ENCODE measurements around the gene PALM3.

PALM3 gene

GRCh38 chr19:14019100-14019499, 42.8 kb downstream of the PALM3 start:
- Histone ChIP-seq H3K9ac (ENCODE audit: low read length) (no peak overlapping the region), H3K79me2 (ENCODE audit: insufficient read depth, low read length) (no peaks in the 10 kb centered on the region), H4K20me1 (ENCODE audit: insufficient read depth, low read length) (no peaks in the 10 kb centered on the region), H3K4me3 (ENCODE audit: low read depth, low read length, poor library complexity, severe bottlenecking) (no peak overlapping the region), H3K4me1 (ENCODE audit: insufficient read depth, low read length, severe bottlenecking) (peaks cover 30% of the 10 kb centered on the region), H3K27me3 (ENCODE audit: insufficient read depth, low read length) (no peaks in the 10 kb centered on the region), H3K9me3 (ENCODE audit: low read length) (no peaks in the 10 kb centered on the region), H3K36me3 (ENCODE audit: insufficient read depth, low read length) (no peaks in the 10 kb centered on the region), H2AFZ (ENCODE audit: low read length) (0 out of 2 replicates have a peak overlapping the region, but pooled peaks have one; percentile 34), H3K4me2 (ENCODE audit: low read length) (peak overlapping the region; percentile 52), H3K27ac (ENCODE audit: low read depth, low read length, poor library complexity, severe bottlenecking) (peak overlapping the region; percentile 62), H3F3A (ENCODE audit: insufficient read depth, low read length) (peaks cover 8% of the 10 kb centered on the region; the same call in 1 of the 2 replicates), H3K9me2 (ENCODE audit: low read depth, low read length) (no peaks in the 10 kb centered on the region)
- no peak for TF ChIP-seq EZH2 (IDR thresholded peaks at IDR 0.05; ENCODE audit: borderline replicate concordance, low read length)
- TF ChIP-seq CTCF (IDR thresholded peaks at IDR 0.05; ENCODE audit: low read length), result no peak

DNA sequence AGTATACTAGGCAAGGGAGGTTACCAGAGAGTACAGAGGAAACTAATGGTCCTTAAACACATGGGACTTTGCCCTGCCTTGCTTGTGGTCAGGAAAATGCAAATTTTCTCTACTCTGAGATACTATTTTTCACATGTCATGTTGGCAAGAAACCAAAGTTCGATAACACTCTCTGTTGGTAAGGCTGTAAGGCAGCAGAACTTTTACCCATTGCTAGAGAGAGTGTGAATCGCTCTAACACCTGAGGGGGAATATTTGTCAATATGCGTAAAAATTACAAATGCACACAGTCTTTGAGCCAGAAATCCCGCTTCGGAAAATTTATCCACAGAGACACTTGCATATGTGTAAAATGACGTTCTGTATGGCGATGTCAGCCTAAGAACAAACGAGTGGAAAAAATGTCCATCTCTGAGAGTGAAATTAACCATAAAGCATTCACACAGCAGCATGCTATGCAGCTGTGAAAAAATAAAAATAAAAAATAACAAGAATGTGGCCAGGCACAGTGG, 46.3 kb downstream of the PALM3 start:
- H2AFZ ChIP-seq (ENCODE audit: low read length), result no peak overlapping the region
- H3K9me2 ChIP-seq (ENCODE audit: low read depth, low read length), result no peaks in the 10 kb centered on the region
- peak overlapping the region; percentile 10 for H3K4me3 ChIP-seq (ENCODE audit: low read depth, low read length, poor library complexity, severe bottlenecking)
- H3K9ac ChIP-seq (ENCODE audit: low read length), result no peak overlapping the region
- no peaks in the 10 kb centered on the region for H4K20me1 ChIP-seq (ENCODE audit: insufficient read depth, low read length)
- peaks cover 30% of the 10 kb centered on the region for H3K4me1 ChIP-seq (ENCODE audit: insufficient read depth, low read length, severe bottlenecking)
- peak overlapping the region; percentile 83 for H3K27ac ChIP-seq (ENCODE audit: low read depth, low read length, poor library complexity, severe bottlenecking)
- TF ChIP-seq EZH2 (IDR thresholded peaks at IDR 0.05; ENCODE audit: borderline replicate concordance, low read length) (no peak), CTCF (IDR thresholded peaks at IDR 0.05; ENCODE audit: low read length) (no peak)
- H3K9me3 ChIP-seq (ENCODE audit: low read length), result no peaks in the 10 kb centered on the region
- H3K27me3 ChIP-seq (ENCODE audit: insufficient read depth, low read length), result no peaks in the 10 kb centered on the region
- H3K36me3 ChIP-seq (ENCODE audit: insufficient read depth, low read length), result no peaks in the 10 kb centered on the region
- peaks cover 8% of the 10 kb centered on the region; the same call in 1 of the 2 replicates for H3F3A ChIP-seq (ENCODE audit: insufficient read depth, low read length)
- H3K4me2 ChIP-seq (ENCODE audit: low read length), result peak overlapping the region; percentile 49
- no peaks in the 10 kb centered on the region for H3K79me2 ChIP-seq (ENCODE audit: insufficient read depth, low read length)

DNA sequence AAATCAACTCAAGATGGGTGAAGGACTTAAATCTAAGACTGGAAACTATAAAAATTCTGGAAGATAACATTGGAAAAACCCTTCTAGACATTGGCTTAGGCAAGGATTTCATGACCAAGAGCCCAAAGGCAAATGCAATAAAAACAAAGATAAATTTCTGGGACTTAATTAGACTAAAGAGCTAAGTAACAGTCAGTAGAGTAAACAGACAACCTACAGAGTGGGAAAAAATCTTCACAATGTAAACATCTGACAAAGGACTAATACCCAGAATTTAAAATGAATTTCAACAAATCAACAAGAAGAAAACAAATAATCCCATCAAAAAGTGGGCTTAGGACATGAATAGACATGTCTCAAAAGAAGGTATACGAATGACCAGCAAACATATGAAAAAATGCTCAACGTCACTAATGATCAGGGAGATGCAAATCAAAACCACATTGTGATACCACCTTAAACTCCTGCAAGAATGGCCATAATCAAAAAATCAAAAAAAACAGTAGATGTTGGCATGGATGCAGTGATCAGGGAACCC, 49.4 kb downstream of the PALM3 start:
- TF ChIP-seq CTCF (IDR thresholded peaks at IDR 0.05; ENCODE audit: low read length) (no peak), EZH2 (IDR thresholded peaks at IDR 0.05; ENCODE audit: borderline replicate concordance, low read length) (no peak)
- Histone ChIP-seq H3K27ac (ENCODE audit: low read depth, low read length, poor library complexity, severe bottlenecking) (no peak overlapping the region), H3K9me3 (ENCODE audit: low read length) (no peaks in the 10 kb centered on the region), H3K4me1 (ENCODE audit: insufficient read depth, low read length, severe bottlenecking) (peaks cover 18% of the 10 kb centered on the region), H3K4me3 (ENCODE audit: low read depth, low read length, poor library complexity, severe bottlenecking) (no peak overlapping the region), H2AFZ (ENCODE audit: low read length) (no peak overlapping the region), H3K9ac (ENCODE audit: low read length) (no peak overlapping the region), H4K20me1 (ENCODE audit: insufficient read depth, low read length) (no peaks in the 10 kb centered on the region), H3K79me2 (ENCODE audit: insufficient read depth, low read length) (no peaks in the 10 kb centered on the region), H3K4me2 (ENCODE audit: low read length) (no peak overlapping the region), H3F3A (ENCODE audit: insufficient read depth, low read length) (peaks cover 8% of the 10 kb centered on the region; the same call in 1 of the 2 replicates), H3K9me2 (ENCODE audit: low read depth, low read length) (no peaks in the 10 kb centered on the region), H3K36me3 (ENCODE audit: insufficient read depth, low read length) (no peaks in the 10 kb centered on the region), H3K27me3 (ENCODE audit: insufficient read depth, low read length) (no peaks in the 10 kb centered on the region)

All from OCI-LY1 (cell line).